ENCODE measurements around the gene MYL11.
"Not testable (repeated sequence)": the region's sequence is repeated elsewhere in the genome, so short reads cannot be mapped to it uniquely, and the experiment has no call there.

MYL11 gene

DNA sequence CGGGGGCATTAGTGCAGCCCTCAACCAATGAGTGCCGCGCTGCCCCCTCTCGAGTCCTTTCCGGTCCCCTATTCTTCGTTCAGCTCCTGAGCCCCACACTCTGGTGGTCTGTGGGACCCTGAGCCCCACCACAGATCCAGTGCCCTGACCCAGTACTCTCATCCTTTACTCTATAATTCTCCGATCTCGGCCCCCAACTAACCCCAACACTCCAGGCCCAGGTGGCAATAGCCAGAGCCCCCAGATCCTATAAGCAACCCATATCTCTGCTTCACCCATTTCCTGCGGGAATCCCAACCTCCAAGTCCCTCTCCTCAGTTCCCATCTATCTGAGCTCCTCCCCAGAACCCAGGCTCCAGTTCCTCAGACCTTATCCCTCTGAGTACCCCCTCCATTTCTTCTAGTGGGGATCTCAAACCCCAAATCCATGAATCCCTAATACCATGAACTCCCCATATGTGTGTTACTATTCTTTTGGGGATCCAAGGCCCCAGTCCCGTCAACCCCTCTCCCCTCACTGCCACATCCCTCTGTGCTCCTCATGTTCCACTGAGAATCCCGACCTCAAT lies 3.3 kb upstream of the MYL11 start:
- no peak for DNase-seq

- DNase-seq = no peak
Measured at GRCh38 chr16:30372038-30372712, 2.4 kb upstream of the MYL11 start.

- DNase-seq = no peak
Measured at GRCh38 chr16:30372725-30373124, 1.9 kb upstream of the MYL11 start.

DNA sequence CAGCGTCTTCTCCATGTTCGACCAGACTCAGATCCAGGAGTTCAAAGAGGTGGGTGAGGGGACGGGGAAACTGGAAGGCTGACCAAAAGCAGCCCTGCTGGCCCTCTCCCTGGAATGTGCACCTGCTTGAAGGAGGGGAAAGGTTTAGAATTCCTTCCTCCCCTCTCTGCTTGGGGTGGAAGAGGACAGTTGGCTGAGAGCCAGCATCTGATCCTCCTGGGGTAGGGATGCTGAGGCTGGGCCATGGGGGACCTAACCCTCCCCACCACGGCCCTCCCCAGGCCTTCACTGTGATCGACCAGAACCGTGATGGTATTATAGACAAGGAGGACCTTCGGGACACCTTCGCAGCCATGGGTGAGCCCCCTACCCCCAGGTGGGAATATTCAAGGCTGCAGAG lies 1.3 kb downstream of the MYL11 start:
- DNase-seq = no peak

- no peak for DNase-seq
Measured at GRCh38 chr16:30376461-30376902, 1.9 kb downstream of the MYL11 start.

GRCh38 chr16:30377050-30377811 lies 2.6 kb downstream of the MYL11 start:
- peak; percentile 82 for DNase-seq

DNA sequence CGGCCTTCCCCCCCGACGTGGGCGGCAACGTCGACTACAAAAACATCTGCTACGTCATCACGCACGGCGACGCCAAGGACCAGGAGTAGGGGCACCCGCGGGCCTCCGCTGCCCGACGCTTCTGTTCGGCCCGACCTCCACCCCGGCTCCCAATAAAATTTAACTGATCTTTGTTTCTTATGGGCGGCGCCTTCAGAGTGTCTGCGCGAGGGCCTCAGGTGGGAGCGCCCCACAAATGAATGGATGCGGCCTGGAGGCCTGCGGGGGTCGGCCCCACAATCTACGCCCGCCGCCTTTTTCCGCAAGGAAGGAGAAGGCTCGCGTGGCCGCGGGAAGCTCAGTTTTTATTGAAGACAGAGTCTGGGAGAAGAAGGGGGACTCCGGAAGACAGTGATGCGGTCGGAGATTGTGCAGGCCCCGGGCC lies 3.2 kb downstream of the MYL11 start:
- peak; percentile 96 for DNase-seq

DNA sequence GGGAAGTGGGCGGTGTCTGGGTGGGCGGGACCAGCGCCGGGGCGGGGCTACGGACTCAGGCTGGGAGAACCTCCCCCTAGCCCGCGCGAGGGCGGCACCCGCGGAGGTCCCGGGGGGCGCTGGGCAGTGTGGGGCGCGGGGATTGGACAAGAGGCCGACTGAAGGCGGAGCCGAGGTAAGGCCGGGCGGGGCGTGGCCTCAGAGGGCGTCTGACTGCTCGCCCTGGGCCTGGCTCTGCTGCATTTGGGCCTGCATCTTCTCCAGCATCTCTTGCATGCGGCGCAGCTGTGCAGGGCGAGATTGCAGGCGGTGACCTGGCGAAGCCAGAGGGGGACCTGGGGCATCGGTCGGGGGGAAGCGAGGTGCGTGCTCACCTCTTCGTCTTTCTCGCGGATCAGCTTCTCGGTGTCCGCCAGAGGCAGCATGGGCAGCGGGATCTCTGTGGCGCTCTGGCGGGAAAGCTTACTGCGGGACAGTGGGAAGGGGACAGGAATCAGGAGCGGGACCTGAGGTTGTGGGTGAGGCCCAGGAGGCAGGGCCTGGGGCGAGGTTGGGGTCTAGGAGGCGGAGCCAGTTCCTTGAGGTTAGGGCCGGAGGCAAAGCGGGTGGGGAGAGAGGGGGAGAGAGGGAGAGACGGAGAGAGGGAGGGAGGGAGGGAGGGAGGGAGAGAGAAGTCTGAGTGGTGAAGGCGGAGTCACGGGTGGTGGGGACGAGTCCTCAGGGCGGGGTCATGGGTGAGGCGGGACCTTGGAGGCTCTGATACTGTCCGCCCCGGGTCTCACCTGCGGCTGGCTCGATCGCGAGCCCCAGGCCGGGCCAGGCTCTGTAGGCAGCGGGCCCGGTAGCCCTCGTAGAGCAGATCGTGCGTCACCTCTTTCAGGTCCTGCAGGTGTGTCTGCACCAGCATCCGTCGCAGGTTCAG lies 3.9 kb downstream of the MYL11 start:
- DNase-seq = peak; percentile 99

DNA sequence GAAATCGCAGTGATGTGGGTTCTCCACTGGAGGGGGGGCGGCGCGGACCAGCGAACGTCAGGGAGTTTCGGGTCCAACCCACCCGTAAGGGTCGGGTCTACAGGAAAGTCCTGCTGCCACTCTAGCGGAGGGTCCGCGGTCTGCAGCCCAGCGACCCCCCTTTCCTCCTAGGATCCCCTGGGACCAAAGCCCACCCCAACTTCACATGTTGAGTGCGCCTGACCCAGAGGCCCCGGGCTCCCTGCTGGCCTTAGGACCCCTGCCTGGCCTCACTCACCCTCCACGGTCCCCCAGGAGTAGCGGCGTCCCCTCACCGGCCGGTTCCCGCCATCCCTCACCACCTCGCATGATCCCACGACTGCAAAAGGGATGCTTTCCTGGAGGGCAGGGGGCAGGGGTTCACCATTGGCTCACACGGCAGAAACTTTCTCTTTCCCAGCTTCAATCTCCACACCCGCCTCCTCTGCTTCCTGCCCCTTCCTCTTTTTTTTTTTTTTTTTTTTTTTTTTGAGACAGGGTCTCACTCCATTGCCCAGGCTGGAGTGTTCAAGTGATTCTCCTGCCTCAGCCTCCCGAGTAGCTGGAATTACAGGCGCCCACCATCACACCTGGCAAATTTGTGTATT lies 4.7 kb downstream of the MYL11 start:
- DNase-seq = no peak

- no peak for DNase-seq
Measured at GRCh38 chr16:30380072-30380802, 5.6 kb downstream of the MYL11 start.

DNA sequence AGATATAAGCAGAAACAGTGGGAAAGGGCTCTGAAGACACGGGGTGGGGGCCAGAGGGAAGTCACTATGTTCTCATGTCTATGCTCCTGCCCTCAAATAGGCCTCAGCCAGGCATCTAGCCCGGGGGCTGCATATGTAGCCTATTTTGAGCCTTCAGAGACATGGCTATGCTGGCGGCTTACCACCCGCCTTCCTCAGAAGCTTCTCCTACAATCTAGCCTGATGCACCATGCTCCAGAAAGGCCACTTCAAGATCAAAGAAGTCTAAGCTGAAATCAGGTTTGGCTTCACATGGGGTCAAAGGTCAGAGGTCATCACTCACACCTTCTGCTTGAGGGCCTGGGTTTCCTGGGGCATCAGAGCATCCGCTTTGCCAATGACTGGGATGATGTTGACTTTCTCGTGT lies 6.2 kb downstream of the MYL11 start:
- no peak for DNase-seq

GRCh38 chr16:30381291-30382041 lies 6.9 kb downstream of the MYL11 start:
- peak; percentile 42 for DNase-seq

DNA sequence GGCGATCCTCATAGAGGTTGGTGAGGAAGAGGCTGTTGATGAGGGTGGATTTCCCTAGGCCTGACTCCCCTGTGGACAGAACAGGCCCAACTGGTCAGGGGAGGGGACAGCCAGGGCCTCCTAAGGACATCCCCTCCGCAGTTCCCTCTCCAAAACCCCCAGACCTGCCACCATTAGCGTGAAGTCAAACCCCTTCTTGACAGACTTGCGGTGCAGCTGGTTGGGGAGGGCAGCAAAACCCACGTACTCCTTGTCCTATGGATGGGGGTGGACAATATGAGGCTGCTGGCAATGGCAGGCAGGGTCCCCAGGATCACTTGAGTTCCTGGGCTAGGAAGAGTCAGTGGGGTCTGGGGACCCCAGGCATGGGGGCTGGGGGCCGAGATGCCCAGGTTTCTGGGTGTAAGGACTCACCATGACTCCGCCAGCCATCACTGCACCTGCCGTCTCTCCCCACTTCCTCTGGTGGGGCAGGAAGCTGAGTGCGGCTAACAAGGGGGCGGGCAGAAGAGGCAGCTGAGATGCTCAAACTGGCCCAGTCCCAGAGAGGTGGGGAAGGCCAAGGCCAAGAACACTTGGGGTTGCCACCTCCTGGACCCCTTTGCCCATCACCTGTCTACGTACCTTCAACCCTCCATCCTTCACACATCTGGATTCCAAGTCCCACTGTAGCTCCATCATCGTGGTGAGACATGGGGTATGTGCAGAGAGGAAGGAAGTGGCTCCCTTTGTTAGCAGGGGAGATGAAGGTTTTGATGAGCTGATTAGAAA lies 7.7 kb downstream of the MYL11 start, which contains the start of gene SEPTIN1:
SEPTIN1 (minus strand) TSS at position 451 of the 771 bp plus-strand sequence; CDS start at position 432, 19 bp downstream.
- DNase-seq = peak; percentile 63

DNA sequence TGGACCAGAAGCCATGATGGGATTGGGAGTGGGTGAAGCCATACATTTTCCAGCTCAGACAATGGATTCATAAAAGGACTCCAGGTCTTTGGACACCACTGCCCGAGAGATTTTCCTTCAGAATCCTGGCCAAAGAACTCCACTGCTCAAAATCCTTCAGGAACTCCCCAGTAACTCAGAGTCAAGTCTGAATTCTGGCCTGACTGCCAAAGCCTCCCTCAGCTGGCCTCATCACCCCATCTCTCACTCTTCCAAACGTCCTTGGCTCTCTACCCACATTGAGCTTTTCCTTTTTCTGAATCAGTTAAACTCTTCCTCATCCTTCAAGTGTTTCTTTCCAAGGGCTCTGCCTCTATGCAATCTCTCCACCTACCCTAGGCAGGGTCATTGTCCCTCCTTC lies 8.9 kb downstream of the MYL11 start:
- no peak for DNase-seq

DNA sequence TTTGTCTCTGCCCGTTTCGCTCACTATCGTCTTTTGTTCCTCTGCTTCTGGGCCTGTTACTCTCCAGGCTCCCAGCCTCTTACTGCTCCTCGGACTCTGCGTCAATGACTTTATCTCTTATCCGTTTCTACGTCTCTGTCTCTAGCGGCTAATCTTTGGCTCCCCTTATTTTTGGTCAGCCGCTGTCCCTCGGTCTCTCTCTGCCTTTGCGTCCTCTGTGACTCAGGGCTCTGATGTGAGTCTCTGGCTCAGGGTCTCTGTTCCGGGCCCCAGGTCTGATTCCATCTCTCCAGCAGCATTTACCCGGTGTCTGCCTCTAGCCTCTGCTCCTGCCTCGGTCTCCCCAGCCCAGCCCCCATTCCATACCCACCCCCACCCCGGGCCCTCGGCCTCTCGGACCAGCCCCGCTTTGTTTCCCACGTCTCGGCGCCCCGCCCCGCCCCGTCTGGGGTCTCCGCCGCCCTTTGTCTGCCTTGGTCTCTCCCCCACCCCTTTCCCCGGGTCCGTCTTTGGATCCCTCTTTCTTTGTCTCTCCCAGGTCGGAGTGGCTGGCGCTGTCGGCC lies 20.1 kb downstream of the MYL11 start:
- peak; percentile 43 for DNase-seq

DNA sequence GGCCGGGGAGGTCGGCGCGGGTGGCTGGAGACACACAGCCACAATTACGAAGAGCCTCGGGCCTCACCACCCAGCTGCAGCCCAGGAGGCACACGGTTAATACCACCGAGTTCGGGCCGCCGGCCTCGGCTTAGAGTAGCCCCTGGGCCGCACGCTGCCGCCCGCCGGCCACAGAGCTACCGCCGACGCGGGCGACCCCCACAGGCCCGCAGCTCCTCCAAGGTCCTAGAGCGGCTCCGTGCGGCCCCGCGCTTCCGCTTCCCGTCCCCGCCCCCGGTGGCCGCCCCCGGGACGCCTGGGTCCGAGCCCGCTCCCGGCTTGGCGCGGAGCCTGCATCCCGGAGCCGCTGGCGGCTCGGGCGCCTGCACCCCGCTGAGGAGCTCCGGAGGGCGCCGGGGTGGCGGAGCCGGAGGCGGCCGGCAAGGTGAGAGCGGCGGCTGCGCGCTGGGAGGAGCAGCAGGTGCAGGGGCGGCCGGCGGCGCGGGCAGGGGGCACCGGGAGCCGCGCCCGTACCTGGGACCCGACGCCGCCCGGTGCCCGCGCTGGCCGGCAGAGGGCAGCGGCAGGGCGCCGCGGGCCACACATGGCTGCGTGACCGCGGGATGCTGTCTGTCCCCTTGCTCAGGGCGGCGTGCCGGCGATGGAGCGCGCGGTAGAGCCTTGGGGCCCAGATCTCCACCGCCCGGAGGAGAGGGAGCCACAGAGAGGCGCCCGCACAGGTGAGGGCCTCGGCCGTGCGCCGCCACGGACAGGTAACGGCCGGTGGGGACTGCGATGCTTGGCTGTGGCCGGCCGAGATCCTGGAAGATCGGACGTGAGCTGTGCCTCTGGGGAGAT lies 20.8 kb downstream of the MYL11 start, which contains the start of gene ZNF48:
ZNF48 (plus strand) TSS at position 266 of the 837 bp plus-strand sequence; CDS start at position 641, 375 bp downstream.
- DNase-seq = peak; percentile 93

DNA sequence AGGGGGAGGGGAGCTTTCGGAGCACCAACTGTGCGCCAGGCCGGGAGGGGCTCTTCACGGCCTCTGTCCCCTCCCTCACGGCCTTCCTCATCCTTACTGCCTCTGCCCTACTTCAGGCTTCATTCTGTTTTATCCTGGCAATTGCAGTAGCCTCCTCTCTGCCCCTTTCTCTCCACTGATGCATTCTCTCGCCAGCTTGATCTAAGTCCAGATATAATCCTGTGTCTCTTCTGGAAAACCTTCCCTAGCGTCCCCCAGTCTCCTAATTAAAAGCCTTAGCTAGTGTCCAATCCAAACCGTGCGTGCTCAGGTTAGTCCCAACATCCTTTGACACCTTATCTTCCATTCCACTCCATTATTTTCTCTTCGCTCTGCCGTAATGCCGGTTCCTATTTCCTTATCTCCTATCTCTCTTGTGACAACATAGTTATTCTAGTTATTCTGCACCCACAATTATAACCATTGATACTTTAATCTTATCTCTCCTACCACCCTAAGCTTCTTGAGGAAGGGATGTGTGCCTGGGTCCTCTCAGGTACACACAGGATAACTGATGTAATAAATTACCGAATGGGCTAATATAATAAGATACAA lies 21.5 kb downstream of the MYL11 start:
- DNase-seq = peak; percentile 56

DNA sequence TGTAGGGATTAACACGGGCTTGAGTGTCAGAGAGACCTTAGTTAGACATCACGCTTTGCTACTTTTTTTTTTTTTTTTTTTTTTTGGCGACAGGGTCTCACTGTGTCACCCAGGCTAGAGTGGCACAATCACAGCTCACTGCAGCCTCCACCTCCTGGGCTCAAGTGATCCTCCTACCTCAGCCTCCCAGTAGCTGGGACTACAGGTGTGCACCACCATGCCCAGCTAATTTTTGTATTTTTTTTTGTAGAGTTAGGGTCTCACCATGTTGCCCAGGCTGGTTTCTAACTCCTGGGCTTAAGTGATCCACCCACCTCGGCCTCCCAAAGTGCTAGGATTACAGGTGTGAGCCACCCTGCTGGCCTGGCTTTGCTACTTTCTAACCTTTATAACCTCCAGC lies 22.0 kb downstream of the MYL11 start:
- DNase-seq = not testable (repeated sequence)

Measured in hematopoietic multipotent progenitor cell treated with erythropoietin and hydrocortisone succinate and interleukin-3 and kit ligand, for 4 days (in vitro differentiated cells).